Type B pancreatic cell (in vitro differentiated cells): Measurements from ENCODE around the gene DMD. TPM values are rescaled to one million over a fixed set of nuclear protein-coding genes. Genes with fewer than 3 reads are reported as not detected.

Experiments used
- DNase-seq: peaks from one replicate; pipeline ENCODE4 v3.0.0; 2021; ENCODE audit warnings: mixed read lengths; ENCODE audit not compliant: unreplicated experiment; ENCODE audit errors: extremely low spot score
- H3K27ac Mint-ChIP-seq: 2 replicates; pipeline ENCODE4 v1.8.0; 2021; ENCODE audit warnings: mild to moderate bottlenecking, mixed read lengths
- H3K27me3 Mint-ChIP-seq: 2 replicates; pipeline ENCODE4 v1.8.0; 2021; ENCODE audit warnings: mixed read lengths
- H3K36me3 Mint-ChIP-seq: 2 replicates; pipeline ENCODE4 v1.8.0; 2021; ENCODE audit warnings: mixed read lengths
- H3K4me1 Mint-ChIP-seq: one replicate; pipeline ENCODE4 v1.8.0; 2021; ENCODE audit warnings: mixed read lengths; ENCODE audit not compliant: unreplicated experiment
- H3K4me3 Mint-ChIP-seq: 2 replicates; pipeline ENCODE4 v1.8.0; 2021; ENCODE audit warnings: mild to moderate bottlenecking, mixed read lengths
- H3K9me3 Mint-ChIP-seq: 2 replicates; pipeline ENCODE4 v1.8.0; 2021; ENCODE audit warnings: mixed read lengths
- total RNA-seq: library from RNA; stranded (reverse); gene quantifications from 2 replicates; pipeline ENCODE4 v1.2.1, GENCODE V29; 2021; ENCODE audit warnings: low replicate concordance
- TF ChIP-seq, protein P1 (sequence below): fragments of 200-600 bp; sonication (generic); conservative IDR thresholded peaks from 2 replicates; pipeline ENCODE4 v1.5.0; 2021; ENCODE audit warnings: antibody characterized with exemption, mild to moderate bottlenecking

Gene DMD
- total RNA-seq, 1 donor from 2014 or later: 57.1 TPM

DNA sequence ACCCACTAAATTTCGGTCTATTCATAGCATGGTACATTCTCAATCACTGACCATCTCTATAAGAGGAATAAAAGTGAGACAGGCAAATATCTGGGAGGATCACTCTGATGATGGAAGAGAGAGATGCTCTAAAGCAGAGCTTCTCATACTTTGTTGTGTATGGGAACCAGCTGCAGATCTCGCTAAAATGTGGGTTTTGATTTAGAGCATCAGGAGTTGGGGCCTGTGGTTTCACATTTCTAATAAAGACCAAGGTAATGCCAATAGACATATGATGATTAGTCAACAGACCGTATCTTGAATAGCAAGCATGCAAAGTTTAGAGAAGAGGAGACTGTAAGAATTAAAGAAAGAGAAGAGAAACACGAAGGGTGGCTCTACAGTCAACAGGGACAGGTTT is 2032.1 kb downstream of the DMD start:
- peaks cover 6% of the 10 kb centered on the region for H3K36me3 Mint-ChIP-seq
- no peaks in the 10 kb centered on the region for H3K9me3 Mint-ChIP-seq
- no peak overlapping the region for H3K27ac Mint-ChIP-seq
- no peak for DNase-seq
- no peaks in the 10 kb centered on the region for H3K4me1 Mint-ChIP-seq
- no peaks in the 10 kb centered on the region for H3K27me3 Mint-ChIP-seq
- TF ChIP-seq, protein P1, sequence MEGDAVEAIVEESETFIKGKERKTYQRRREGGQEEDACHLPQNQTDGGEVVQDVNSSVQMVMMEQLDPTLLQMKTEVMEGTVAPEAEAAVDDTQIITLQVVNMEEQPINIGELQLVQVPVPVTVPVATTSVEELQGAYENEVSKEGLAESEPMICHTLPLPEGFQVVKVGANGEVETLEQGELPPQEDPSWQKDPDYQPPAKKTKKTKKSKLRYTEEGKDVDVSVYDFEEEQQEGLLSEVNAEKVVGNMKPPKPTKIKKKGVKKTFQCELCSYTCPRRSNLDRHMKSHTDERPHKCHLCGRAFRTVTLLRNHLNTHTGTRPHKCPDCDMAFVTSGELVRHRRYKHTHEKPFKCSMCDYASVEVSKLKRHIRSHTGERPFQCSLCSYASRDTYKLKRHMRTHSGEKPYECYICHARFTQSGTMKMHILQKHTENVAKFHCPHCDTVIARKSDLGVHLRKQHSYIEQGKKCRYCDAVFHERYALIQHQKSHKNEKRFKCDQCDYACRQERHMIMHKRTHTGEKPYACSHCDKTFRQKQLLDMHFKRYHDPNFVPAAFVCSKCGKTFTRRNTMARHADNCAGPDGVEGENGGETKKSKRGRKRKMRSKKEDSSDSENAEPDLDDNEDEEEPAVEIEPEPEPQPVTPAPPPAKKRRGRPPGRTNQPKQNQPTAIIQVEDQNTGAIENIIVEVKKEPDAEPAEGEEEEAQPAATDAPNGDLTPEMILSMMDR: no peak
- no peak overlapping the region for H3K4me3 Mint-ChIP-seq

- no peak overlapping the region for H3K27ac Mint-ChIP-seq
- no peaks in the 10 kb centered on the region for H3K27me3 Mint-ChIP-seq
- H3K9me3 Mint-ChIP-seq: no peaks in the 10 kb centered on the region
- H3K4me3 Mint-ChIP-seq: no peak overlapping the region
- peaks cover 6% of the 10 kb centered on the region for H3K36me3 Mint-ChIP-seq
- DNase-seq: no peak
- H3K4me1 Mint-ChIP-seq: no peaks in the 10 kb centered on the region
- TF ChIP-seq, protein P1: no peak
Observed at GRCh38 chrX:31178769-31179125, 2032.6 kb downstream of the DMD start.

DNA sequence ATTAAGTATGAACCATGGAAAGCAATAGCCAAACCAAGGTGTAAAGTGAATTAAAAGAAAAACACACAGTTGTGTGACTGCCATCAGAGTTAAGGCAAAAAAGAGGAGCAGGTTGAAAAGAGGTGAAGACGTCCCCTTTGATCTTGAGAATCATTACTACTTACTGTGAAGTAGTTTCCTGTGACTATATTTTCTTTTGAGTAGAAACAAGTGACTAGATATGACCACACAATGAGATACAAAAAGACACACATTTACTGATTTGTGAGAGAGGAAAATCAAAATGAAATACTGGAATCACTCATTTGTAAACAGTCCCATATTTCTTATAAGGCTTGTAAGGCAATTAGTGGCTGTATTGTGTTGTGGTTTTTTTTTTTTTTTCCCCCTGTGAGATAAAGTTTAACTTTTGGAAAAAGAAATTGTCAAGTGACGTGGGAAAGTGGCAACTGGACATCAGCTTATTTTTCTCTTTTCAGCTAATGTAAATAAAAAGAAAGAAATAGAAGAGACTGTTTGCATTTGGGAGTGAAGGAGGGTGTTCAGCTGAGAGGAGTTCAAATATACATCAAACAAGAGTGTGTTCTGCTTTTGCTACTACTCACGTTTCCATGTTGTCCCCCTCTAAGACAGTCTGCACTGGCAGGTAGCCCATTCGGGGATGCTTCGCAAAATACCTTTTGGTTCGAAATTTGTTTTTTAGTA is 2033.1 kb downstream of the DMD start:
- DNase-seq: no peak
- Mint-ChIP-seq H3K27ac (no peak overlapping the region), H3K36me3 (peaks cover 6% of the 10 kb centered on the region), H3K4me3 (no peak overlapping the region), H3K9me3 (no peaks in the 10 kb centered on the region), H3K4me1 (no peaks in the 10 kb centered on the region), H3K27me3 (no peaks in the 10 kb centered on the region)
- TF ChIP-seq, protein P1: no peak

GRCh38 chrX:31170792-31171191 is 2040.6 kb downstream of the DMD start:
- Mint-ChIP-seq H3K27me3 (no peaks in the 10 kb centered on the region), H3K36me3 (peaks cover 15% of the 10 kb centered on the region), H3K4me1 (no peaks in the 10 kb centered on the region), H3K4me3 (no peak overlapping the region), H3K27ac (no peak overlapping the region), H3K9me3 (peaks cover 6% of the 10 kb centered on the region)
- DNase-seq: no peak
- TF ChIP-seq, protein P1: no peak

GRCh38 chrX:31168551-31168950 is 2042.8 kb downstream of the DMD start:
- H3K9me3 Mint-ChIP-seq: peaks cover 16% of the 10 kb centered on the region
- DNase-seq: no peak

More at GRCh38 chrX:31168551-31168950, 2042.8 kb downstream of the DMD start:
- no peaks in the 10 kb centered on the region for H3K27me3 Mint-ChIP-seq
- TF ChIP-seq, protein P1: no peak
- H3K4me3 Mint-ChIP-seq: no peak overlapping the region
- H3K4me1 Mint-ChIP-seq: no peaks in the 10 kb centered on the region
- peaks cover 26% of the 10 kb centered on the region for H3K36me3 Mint-ChIP-seq
- H3K27ac Mint-ChIP-seq: no peak overlapping the region
